NT2/D1 (cell line): Measurements from ENCODE around the gene HOXA2.

Experiments
- YY1 ChIP-seq: IDR thresholded peaks from 2 replicates; pipeline ENCODE4 v1.6.1; 2011; ENCODE audit not compliant: insufficient read length, insufficient read depth
- ZNF274 ChIP-seq: IDR thresholded peaks from 2 replicates; pipeline ENCODE4 v1.6.1; 2011; ENCODE audit warnings: mild to moderate bottlenecking, low read depth, low read length

DNA sequence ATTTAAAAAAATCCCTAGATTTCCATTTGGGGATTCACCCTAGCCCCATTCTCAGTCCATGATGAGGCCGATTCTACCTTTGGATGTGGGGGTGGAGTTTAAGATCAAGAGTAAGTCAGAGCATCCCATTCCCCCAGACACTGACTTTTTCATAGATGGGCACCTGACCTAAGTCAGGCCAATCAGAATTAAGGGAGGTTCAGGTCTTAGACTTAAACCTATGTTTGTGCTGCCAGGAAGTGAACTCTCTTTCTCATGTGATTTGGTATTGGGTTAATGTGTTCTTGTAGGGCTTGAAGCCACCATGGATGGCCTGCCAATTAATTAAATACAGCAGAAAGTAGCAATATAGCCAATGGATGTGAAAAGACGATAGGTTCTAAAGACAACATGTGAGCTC lies 36.8 kb downstream of the HOXA2 start:
- no peak for TF ChIP-seq YY1
- no peak for TF ChIP-seq ZNF274
